H1 (cell line): Measurements from ENCODE around the gene FAM171A1.

Experiments used
- BRCA1 ChIP-seq: IDR thresholded peaks from 2 replicates; pipeline ENCODE4 v1.6.1; 2012; ENCODE audit warnings: low read depth, low read length, improper control_type of control experiment
- CTCF ChIP-seq, 3 experiments: IDR thresholded peaks; 1 replicate in 2 of 3; 2 replicates in 1 of 3; pipeline versions ENCODE4 v1.5.1 to v1.6.1; 2011; ENCODE audit warnings: low read length in 3 of 3, mild to moderate bottlenecking in 3 of 3, inconsistent platforms in 2 of 3, low read depth in 1 of 3, moderate library complexity in 1 of 3; ENCODE audit not compliant: insufficient read depth in 1 of 3; ENCODE audit errors: control extremely low read depth in 1 of 3
- EZH2 ChIP-seq: fragments of 200-600 bp; sonication (generic); IDR thresholded peaks from 2 replicates; pipeline ENCODE4 v1.7.1; 2012; ENCODE audit warnings: low read depth, mild to moderate bottlenecking, moderate library complexity, low read length, inconsistent platforms; ENCODE audit not compliant: severe bottlenecking
- KDM1A ChIP-seq: fragments of 200-600, 300-600 bp; sonication (generic); IDR thresholded peaks from 2 replicates; pipeline ENCODE4 v1.7.1; 2016; ENCODE audit warnings: mild to moderate bottlenecking, low read length, borderline replicate concordance
- POLR2A ChIP-seq, 2 experiments: IDR thresholded peaks; 1 replicate in 1 of 2; 2 replicates in 1 of 2; pipeline ENCODE4 v1.6.1; 2011; ENCODE audit warnings: low read depth in 2 of 2, low read length in 2 of 2, mild to moderate bottlenecking in 2 of 2; ENCODE audit errors: control extremely low read depth in 1 of 2
- POLR2AphosphoS5 ChIP-seq: IDR thresholded peaks from 2 replicates; pipeline ENCODE4 v1.6.1; 2011; ENCODE audit warnings: low read depth, low read length
- RAD21 ChIP-seq, 2 experiments: IDR thresholded peaks in 1 of 2; conservative IDR thresholded peaks in 1 of 2; 2 replicates each; pipeline ENCODE4 v1.6.1; 2011; ENCODE audit warnings: low read depth in 2 of 2, low read length in 2 of 2, improper control_type of control experiment in 1 of 2, inconsistent platforms in 1 of 2, mild to moderate bottlenecking in 1 of 2, moderate library complexity in 1 of 2
- SUZ12 ChIP-seq: fragments of 200-600 bp; sonication (generic); IDR thresholded peaks from 2 replicates; pipeline ENCODE4 v1.6.1; 2012; ENCODE audit warnings: mild to moderate bottlenecking, inconsistent platforms, low read length, moderate library complexity, mixed read lengths
- TAF1 ChIP-seq: IDR thresholded peaks from 2 replicates; pipeline ENCODE4 v1.6.1; 2011; ENCODE audit warnings: mild to moderate bottlenecking, low read depth, low read length
- USF2 ChIP-seq: IDR thresholded peaks from 2 replicates; pipeline ENCODE4 v1.6.1; 2011; ENCODE audit warnings: low read length, improper control_type of control experiment

- no peak for TF ChIP-seq SUZ12
- no peak for TF ChIP-seq EZH2
- no peak for TF ChIP-seq TAF1
- no peak for TF ChIP-seq CTCF (IDR thresholded peaks at IDR 0.05; ENCODE audit: control extremely low read depth in 1 of 3, insufficient read depth in 1 of 3, low read depth in 1 of 3, low read length in 3 of 3)
- TF ChIP-seq USF2 = no peak
- TF ChIP-seq KDM1A = no peak
- TF ChIP-seq POLR2AphosphoS5 = no peak
- no peak for TF ChIP-seq POLR2A (IDR thresholded peaks at IDR 0.05; ENCODE audit: control extremely low read depth in 1 of 2, low read depth in 2 of 2, low read length in 2 of 2)
- no peak for TF ChIP-seq BRCA1
- TF ChIP-seq RAD21 (IDR thresholded peaks at IDR 0.05 in 1 of 2, conservative IDR thresholded peaks at IDR 0.05 in 1 of 2; ENCODE audit: low read depth in 2 of 2, low read length in 2 of 2) = no peak
Observed at GRCh38 chr10:15200626-15201025, 170.5 kb downstream of the FAM171A1 start.
